HG02571 (cell line): ENCODE data around the gene KRAS.
A peak's percentile ranks its signal among the peaks of the same experiment; 100 is the strongest.

Experiments used
- ATAC-seq: cut with Tn5 transposase; IDR thresholded peaks from one replicate; pipeline ENCODE4 v1.9.1; 2021; ENCODE audit warnings: mild to moderate bottlenecking, moderate library complexity; ENCODE audit not compliant: unreplicated experiment

The KRAS gene

DNA sequence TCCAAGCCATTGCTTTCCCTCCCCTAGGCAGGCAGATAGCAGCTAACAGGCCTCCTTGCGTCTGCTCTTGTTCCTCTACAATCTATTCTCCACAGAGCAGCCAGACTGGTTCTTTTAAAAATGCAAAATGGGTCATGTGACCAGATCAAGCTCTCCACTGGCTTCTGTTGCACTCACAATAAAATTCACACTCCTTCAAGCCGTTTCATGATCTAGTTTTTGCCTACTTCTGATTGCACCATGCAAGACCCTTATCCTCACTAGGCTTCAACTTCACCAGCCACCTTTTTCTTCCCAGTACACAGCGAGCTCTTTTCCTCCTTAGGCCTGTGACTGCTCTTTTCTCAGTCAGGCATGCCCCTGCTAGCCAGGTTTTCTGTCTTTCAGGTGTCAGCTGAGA lies 6.1 kb upstream of the KRAS start:
- ATAC-seq = no peak

GRCh38 chr12:25256005-25256404 lies 5.3 kb upstream of the KRAS start:
- no peak for ATAC-seq

DNA sequence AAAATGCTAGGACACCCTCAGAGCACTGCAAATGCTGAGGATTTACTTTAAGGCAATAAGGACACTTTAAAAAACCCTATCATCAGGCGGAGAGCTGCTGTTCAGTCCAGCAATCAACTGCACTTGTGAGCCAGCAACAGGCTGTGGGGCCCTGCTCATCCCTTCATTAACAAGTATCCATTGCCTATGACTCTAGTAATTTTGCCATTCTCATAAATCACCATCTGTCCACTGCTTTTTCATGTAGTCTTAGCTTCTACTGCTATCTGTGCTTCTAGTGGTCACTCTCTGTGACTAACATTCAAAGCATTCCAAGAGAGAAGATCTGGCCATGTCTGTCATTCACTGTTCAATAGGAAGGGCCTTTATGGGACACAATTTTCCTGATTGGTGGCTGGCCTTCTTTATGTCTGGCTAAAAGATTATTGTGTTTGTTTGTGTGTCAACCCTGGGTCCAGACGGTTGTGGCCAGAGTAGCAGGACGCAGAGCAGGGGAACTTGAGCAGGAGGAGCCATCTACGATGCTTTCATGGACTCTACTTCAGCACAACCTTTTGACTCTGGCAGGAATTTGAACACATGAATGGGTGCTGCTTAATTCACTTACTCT lies 3.6 kb upstream of the KRAS start:
- no peak for ATAC-seq

DNA sequence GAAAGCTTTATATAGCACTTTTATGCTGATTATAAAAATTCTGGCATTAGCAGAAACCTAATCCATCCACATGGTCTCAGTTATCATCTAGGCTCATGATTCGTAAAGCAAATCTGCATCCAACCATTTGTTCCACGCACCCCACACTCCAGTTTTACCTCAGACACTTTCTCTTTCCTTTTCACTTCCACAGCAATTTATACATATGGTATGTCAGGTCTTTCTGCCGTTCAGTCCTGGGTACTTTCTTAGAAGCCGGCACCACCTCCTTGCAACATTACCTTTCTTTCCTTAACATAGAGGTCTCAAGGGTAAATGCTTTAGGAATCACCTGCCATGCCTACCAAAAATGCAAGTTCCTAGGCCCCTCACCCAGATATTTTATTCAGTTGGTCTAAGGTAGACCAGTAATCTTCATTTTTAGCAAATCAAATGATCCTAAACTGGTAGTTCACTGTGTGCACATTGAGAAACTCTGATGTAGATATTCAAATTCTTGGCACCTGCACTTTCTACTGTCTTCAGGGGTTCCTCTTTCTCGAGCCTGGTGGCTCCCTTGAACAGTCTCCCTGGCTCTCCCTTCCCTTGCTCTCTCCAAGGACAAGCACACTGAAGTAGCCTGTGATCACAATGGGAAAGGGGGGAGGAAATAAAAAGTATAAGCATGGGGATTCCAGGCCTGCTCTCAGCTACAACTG lies 2.8 kb upstream of the KRAS start:
- no peak for ATAC-seq

DNA sequence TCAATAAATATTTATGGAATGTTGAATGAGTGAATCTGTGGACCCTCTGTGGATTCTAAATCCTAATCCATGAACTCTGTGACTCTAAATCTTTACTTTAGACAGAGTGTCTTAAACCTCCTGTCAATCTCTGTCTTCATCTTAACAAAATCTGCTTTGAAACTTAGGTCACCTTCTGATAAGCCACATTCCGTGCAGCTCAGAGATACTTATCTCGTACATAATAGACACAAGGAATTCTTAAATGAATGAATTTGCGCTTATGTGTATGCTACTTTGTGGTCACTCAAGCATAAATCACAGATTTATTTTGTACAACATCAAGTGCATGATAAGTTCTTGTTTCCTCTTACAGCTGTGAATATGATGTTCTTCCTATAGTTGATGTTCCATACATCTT lies 2.2 kb upstream of the KRAS start:
- ATAC-seq = no peak

DNA sequence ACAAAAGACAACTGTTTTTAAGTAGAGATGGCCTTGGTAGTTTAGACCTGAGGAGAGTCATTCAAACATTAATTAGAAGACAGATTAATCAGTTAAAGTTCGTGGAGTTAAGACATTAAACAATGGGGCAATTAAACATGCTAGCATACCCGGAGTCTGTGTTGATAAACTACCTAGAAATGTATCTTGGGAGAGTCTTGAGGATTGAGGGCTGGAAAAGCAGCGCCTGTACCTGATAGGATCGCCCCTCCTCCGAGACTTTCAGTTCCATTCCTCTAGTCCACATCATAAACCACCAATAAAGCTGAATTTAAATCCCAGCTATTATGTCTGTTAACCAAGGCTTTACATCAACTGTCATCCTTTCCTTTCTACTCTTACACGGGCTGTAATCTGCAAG lies 1.0 kb upstream of the KRAS start:
- no peak for ATAC-seq

GRCh38 chr12:25249931-25250738 lies 594 bp downstream of the KRAS start:
- peak; percentile 36 for ATAC-seq

DNA sequence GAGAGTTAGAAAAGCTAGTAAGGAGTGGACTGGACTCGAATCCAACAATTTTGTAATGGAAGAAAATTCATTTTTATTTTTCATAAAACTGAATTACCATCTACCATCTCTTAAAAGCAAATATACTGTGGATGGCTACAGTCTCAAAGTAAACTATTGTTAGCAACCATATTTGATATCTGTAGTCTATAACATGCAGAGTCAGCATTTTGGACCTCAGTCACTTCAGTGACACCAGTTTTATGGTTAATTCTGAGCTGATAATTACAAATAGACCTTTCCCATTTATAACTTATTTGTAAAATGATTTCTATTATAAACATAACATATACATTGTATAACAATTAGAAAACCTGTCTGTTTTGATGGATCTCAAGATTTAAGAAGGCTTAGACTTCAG lies 2.0 kb downstream of the KRAS start:
- ATAC-seq = no peak

DNA sequence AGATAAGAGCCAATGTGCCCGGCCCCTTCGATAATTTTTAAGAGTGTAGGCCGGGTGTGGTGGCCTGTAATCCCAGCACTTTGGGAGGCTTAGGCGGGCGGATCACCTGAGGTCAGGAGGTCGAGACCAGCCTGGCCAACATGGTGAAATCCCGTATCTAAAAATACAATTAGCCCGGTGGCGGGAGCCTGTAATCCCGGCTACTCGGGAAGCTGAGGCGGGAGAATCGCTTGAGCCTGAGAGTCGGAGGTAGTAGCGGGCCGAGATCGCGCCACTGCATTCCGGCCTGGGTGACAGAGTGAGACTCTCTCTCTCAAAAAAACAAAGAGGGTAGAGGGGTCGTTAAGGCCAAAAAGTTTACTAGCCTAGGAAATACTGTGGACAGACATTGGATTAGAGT lies 2.6 kb downstream of the KRAS start:
- ATAC-seq = no peak

DNA sequence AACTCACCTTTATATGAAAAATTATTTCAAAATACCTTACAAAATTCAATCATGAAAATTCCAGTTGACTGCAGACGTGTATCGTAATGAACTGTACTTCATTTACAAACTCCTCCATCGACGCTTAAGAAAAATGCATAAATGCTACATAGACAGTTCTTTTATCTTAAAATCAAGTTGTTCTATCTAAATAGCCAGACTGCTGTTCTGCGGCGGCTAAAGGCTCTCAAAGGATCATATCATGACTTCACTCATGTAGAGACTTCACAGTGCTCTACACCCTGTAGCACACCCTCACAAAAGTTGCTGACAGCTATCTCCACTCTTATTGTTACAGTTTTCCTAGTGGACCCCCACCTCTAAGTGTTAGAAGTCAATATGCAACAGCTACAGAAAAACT lies 5.2 kb downstream of the KRAS start:
- ATAC-seq = no peak

DNA sequence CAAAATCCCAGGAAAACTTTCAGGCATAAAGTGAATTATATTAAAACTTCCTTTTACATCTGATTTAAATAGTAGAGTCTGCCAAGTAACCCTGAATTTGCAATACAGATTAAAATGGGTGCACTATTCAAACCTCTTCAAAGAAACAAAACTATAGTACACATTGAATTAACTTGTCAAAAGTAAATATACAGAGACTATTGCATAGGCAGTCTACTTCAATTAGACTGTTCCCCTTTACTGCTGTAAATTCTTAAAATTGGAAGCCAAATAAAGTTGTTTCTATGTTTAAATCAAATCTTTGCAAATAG lies 7.1 kb downstream of the KRAS start:
- ATAC-seq = no peak

DNA sequence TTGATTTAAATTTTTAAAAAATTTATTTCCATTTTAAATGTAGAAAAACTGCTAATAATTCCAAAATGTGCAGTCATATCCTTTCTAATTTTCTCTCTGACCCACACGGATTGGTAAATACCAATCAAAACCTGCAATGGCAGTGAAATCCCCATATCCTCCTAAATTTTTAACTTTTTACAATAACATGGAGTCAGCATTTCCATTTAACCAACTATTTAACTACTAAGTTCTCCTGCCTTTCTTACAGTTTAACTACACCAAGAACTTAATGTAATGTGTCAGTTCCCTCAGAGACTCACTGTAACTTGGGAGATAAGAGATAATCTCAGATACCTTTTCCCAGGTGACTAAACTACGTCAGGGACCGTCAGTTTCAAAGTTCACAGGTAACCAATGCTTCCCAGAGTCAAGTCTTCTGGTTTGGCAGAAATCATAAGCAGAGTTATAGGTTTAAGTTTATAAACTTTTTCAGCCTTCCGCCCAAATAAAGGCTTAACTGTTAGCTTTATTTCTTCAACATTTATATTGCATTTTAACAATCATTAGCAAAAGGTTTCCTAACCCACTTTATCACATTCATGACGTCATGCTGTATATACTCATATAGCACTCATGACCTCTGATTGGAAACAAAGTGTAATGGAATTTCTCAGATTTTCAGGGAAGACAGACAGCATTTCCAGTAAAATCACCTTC lies 7.6 kb downstream of the KRAS start:
- no peak for ATAC-seq

DNA sequence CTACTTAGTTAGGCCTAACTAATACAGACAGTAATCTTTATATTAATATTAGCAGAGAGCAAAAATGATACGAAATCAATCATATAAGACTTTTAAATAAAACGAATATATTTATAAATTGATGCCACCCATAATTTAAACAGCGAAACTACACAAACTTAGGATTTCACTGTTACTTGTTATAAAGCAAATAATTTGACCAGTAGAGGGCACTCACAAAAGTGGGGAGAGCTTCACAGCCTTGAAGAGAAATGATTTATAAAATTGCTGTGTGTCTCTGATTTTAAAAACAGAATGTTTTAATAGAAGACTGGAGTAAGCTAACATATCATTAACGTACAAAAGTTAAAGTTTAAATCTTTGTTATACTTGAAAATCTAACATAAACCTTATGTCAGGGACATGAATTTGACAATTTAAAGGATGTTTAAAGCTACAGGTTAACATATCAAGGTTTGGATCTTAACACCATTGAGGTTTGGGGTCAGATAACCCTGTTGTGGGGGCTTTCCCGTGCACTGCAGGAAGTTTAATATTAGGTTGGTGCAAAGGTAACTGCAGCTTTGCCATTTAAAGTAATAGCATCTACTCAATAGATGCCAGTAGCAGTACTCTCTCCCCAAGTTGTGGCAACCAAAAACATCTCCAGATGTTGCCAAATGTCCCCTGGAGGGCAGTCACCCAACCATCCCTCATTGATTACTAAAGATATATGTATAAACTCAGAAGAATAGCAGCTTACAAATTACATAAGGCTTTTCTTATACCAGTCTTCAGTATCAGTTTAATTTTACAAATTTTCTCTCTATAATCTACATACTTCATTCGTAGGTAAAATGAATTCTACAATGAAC lies 9.3 kb downstream of the KRAS start:
- no peak for ATAC-seq

GRCh38 chr12:25236626-25237025 lies 14.1 kb downstream of the KRAS start:
- ATAC-seq = no peak

DNA sequence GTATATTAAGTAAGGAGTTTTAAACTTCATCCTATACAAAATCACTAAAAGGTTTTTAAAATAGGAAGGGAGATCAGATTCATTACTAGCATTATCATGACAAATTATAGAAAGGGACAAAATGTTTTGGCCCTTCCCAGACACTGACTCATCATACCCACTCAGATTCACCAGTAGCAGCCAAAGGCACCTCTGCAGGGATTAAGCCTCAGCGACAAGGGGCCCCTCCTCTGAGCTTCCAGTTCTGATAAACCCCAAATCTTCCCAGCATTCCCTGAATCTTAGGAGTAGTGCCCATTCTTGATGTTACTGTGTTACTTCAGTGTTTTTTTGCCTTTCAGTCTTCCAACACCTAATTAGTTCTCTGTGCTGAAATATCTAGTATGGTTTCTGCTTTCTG lies 14.5 kb downstream of the KRAS start:
- no peak for ATAC-seq

GRCh38 chr12:25213338-25213737 lies 37.4 kb downstream of the KRAS start:
- no peak for ATAC-seq

- ATAC-seq = no peak
Observed at GRCh38 chr12:25208554-25208953, 42.2 kb downstream of the KRAS start.

- no peak for ATAC-seq
Observed at GRCh38 chr12:25207846-25208245, 42.9 kb downstream of the KRAS start.

- ATAC-seq = no peak
Observed at GRCh38 chr12:25207411-25207810, 43.3 kb downstream of the KRAS start.

DNA sequence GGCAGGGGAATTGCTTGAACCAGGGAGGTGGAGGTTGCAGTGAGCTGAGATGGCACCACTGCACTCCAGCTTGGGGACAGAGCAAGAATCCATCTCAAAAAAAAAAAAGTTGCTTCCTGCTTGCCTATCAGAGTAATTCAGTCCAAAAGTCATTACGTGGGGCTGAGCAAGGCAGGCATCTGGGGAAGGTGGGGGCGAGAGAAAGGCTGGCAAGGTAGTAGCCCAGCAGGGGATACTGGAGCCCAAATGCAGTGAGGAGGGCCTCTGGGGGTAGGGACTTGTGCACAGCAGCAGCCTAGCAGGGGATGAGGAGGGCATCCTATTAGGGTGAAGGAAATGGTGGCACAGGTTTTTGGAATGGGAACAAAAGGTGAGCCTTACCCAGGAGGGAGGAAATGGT lies 48.6 kb downstream of the KRAS start:
- no peak for ATAC-seq

- no peak for ATAC-seq
Observed at GRCh38 chr12:25200703-25201102, 50.0 kb downstream of the KRAS start.
